HepG2 (cell line): ENCODE results near the gene GMPPA. TPM values are rescaled to one million over a fixed set of nuclear protein-coding genes. Genes with fewer than 3 reads are reported as not detected.

ENCODE experiments used
- ATAC-seq: fragments of 200-7000 bp; cut with Tn5 transposase; 3 replicates; pipeline ENCODE4 v1.9.1; 2020; ENCODE audit warnings: mild to moderate bottlenecking, moderate library complexity
- BruUV-seq: library from RNA; stranded (reverse); fragments of 400-500 nt; replicated peaks from 2 replicates; lab custom pipeline; 2021; lab: Mats Ljungman, UMichigan
- CTCF ChIA-PET: fragments of 300-600 bp; formaldehyde crosslinking; extraction: SDS; loops from one replicate; lab custom pipeline; 2021; ENCODE audit warnings: low total read pairs, inconsistent platforms, low intra/inter-chr PET ratio; lab: Yijun Ruan, JAX
- POLR2A ChIA-PET: fragments of 350-600 bp; sonication (Branson Sonifier 250); formaldehyde crosslinking; loops from one replicate; lab custom pipeline; 2020; ENCODE audit warnings: antibody characterized with exemption, inconsistent platforms; lab: Yijun Ruan, JAX
- DNase-seq: peaks from one replicate; pipeline ENCODE4 v3.0.0-alpha.2; 2015; ENCODE audit warnings: low spot score
- FAIRE-seq: peaks from 3 replicates; lab custom pipeline; 2011; peaks lifted over from hg19 to GRCh38; lab: Jason Lieb, UNC
- H2AFZ ChIP-seq: one replicate; pipeline ENCODE4 v1.6.1; 2011; ENCODE audit warnings: low read length, inconsistent platforms
- H3K27ac ChIP-seq: fragments of 300-600 bp; 3 replicates; pipeline ENCODE4 v1.8.0; 2011; ENCODE audit warnings: mixed run types, mild to moderate bottlenecking, mixed read lengths, low read length, inconsistent platforms; ENCODE audit not compliant: insufficient read depth; ENCODE audit errors: extremely low read length
- H3K27me3 ChIP-seq, 2 experiments: fragments of 200-600 bp in 1 of 2; 2 replicates in 1 of 2; 3 replicates in 1 of 2; pipeline versions ENCODE4 v1.6.0 to v1.8.0; 2011; ENCODE audit warnings: low read length in 2 of 2, mild to moderate bottlenecking in 2 of 2, moderate library complexity in 2 of 2, inconsistent platforms in 1 of 2; ENCODE audit not compliant: insufficient read depth in 2 of 2, control insufficient read depth in 1 of 2
- H3K36me3 ChIP-seq, 2 experiments: fragments of 200-600 bp in 1 of 2; replicated peaks in 1 of 2; 2 replicates in 1 of 2; 3 replicates in 1 of 2; pipeline versions ENCODE4 v1.5.1 to v1.8.0; 2011; ENCODE audit warnings: low read length in 2 of 2, inconsistent platforms in 1 of 2; ENCODE audit not compliant: insufficient read depth in 2 of 2, control insufficient read depth in 1 of 2
- H3K4me1 ChIP-seq: 2 replicates; pipeline ENCODE4 v1.5.1; 2012; ENCODE audit warnings: low read length, inconsistent platforms; ENCODE audit not compliant: insufficient read depth
- H3K4me2 ChIP-seq: 2 replicates; pipeline ENCODE4 v1.6.0; 2011; ENCODE audit warnings: low read depth, low read length, inconsistent platforms
- H3K4me3 ChIP-seq, 3 experiments: fragments of 200-600 bp in 1 of 3; sonication (generic), shearing (Covaris generic) in 1 of 3; replicated peaks in 1 of 3; 2 replicates each; pipeline ENCODE4 v1.5.1; 2011 to 2016; ENCODE audit warnings: low read length in 3 of 3, inconsistent platforms in 2 of 3, low read depth in 2 of 3, mild to moderate bottlenecking in 2 of 3, control low read depth in 1 of 3, mixed read lengths in 1 of 3; ENCODE audit not compliant: insufficient read depth in 1 of 3
- H3K79me2 ChIP-seq: one replicate; pipeline ENCODE4 v1.6.1; 2011; ENCODE audit warnings: low read length, inconsistent platforms; ENCODE audit not compliant: insufficient read depth
- H3K9ac ChIP-seq: 2 replicates; pipeline ENCODE4 v1.6.0; 2011; ENCODE audit warnings: mild to moderate bottlenecking, low read depth, low read length, inconsistent platforms; ENCODE audit not compliant: insufficient read depth
- H3K9me3 ChIP-seq: 2 replicates; pipeline ENCODE4 v1.5.1; 2012; ENCODE audit warnings: mild to moderate bottlenecking, low read length
- H4K20me1 ChIP-seq: 2 replicates; pipeline ENCODE4 v1.6.0; 2011; ENCODE audit warnings: inconsistent platforms, mild to moderate bottlenecking, low read length, moderate library complexity; ENCODE audit not compliant: insufficient read depth
- AGO2 ChIP-seq: fragments of 200-400 bp; formaldehyde crosslinking; optimal IDR thresholded peaks from 2 replicates; pipeline ENCODE3; 2017; ENCODE audit warnings: mild to moderate bottlenecking, low read depth, low read length, moderate library complexity
- HNRNPUL1 ChIP-seq: fragments of 200-400 bp; formaldehyde crosslinking; IDR thresholded peaks from 2 replicates; pipeline ENCODE4 v1.6.1; 2017; ENCODE audit warnings: low read depth, mild to moderate bottlenecking, low read length, moderate library complexity
- HOXD1 ChIP-seq: sonication (generic); formaldehyde crosslinking; IDR thresholded peaks from 2 replicates; pipeline ENCODE4 v1.5.0; 2020; ENCODE audit warnings: missing genetic modification reagents
- NR3C1 ChIP-seq: sonication (generic); formaldehyde crosslinking; IDR thresholded peaks from 2 replicates; pipeline ENCODE4 v1.4.0; 2020; ENCODE audit warnings: missing genetic modification reagents
- POGK ChIP-seq: sonication (generic); formaldehyde crosslinking; conservative IDR thresholded peaks from 2 replicates; pipeline ENCODE4 v1.8.0; 2022; ENCODE audit warnings: mild to moderate bottlenecking, moderate library complexity, missing genetic modification reagents
- RAD21 ChIP-seq: fragments of 450-650 bp; formaldehyde crosslinking; IDR thresholded peaks from 2 replicates; pipeline ENCODE4 v1.5.0; 2020; ENCODE audit warnings: mild to moderate bottlenecking
- RELA ChIP-seq: sonication (generic); formaldehyde crosslinking; IDR thresholded peaks from 2 replicates; pipeline ENCODE4 v1.4.0; 2020; ENCODE audit warnings: missing genetic modification reagents
- TARDBP ChIP-seq: sonication (generic); formaldehyde crosslinking; IDR thresholded peaks from 2 replicates; pipeline ENCODE4 v1.8.0; 2022; ENCODE audit warnings: mild to moderate bottlenecking, missing genetic modification reagents
- ZBTB38 ChIP-seq: sonication (generic); formaldehyde crosslinking; IDR thresholded peaks from 2 replicates; pipeline ENCODE4 v1.5.1; 2020; ENCODE audit warnings: mild to moderate bottlenecking, missing genetic modification reagents
- ZNF17 ChIP-seq: sonication (generic); formaldehyde crosslinking; IDR thresholded peaks from 2 replicates; pipeline ENCODE4 v1.5.0; 2020; ENCODE audit warnings: mild to moderate bottlenecking, missing genetic modification reagents
- ZNF564 ChIP-seq: sonication (generic); formaldehyde crosslinking; IDR thresholded peaks from 2 replicates; pipeline ENCODE4 v1.8.1; 2023; ENCODE audit warnings: mild to moderate bottlenecking, missing genetic modification reagents
- ZNF768 ChIP-seq: sonication (generic); formaldehyde crosslinking; IDR thresholded peaks from 2 replicates; pipeline ENCODE4 v1.4.0; 2020; ENCODE audit warnings: missing genetic modification reagents
- whole genome bisulfite sequencing: methylation state at CpG from one replicate; pipeline ENCODE4 v1.1.6; 2017; ENCODE audit warnings: low lambda C conversion rate; 5-methylcytosine and 5-hydroxymethylcytosine counted together
- in situ Hi-C: cut with HindIII; loops from 2 replicates; pipeline ENCODE4 v1.10.0; 2017; ENCODE audit warnings: low pct_unique_long_range_greater_than_20kb; ENCODE audit not compliant: extremely low pct_ligation_motif_present
- intact Hi-C: fragments of 100-400 bp; cut with micrococcal nuclease; formaldehyde crosslinking; loops from one replicate; pipeline ENCODE4 v1.10.0; 2022; ENCODE audit not compliant: unreplicated experiment
- polyA plus RNA-seq, 8 experiments: library from polyadenylated mRNA; depleted of rRNA in 3 of 8; stranded (reverse) in 7 of 8; unstranded in 1 of 8; fragments of >200 nt; fragmentation: Illumina TruSeq in 4 of 8; extraction: Trizol in 4 of 8; gene quantifications; 2 replicates each; pipeline versions ENCODE4 v1.2.1 to v1.2.3, GENCODE V29; 2011 to 2016; ENCODE audit warnings: low read depth in 4 of 8, missing spikeins in 1 of 8, mixed read lengths in 1 of 8; ENCODE audit not compliant: insufficient read depth in 1 of 8
- total RNA-seq, 5 experiments: library from RNA; depleted of rRNA; stranded (reverse); fragments of >200 nt; fragmentation: Illumina TruSeq; extraction: Trizol; gene quantifications; 2 replicates each; pipeline ENCODE4 v1.2.3, GENCODE V29; 2016; ENCODE audit warnings: low read depth in 1 of 5
- TF ChIP-seq, protein P1 (sequence below): IDR thresholded peaks from 2 replicates; pipeline ENCODE4 v1.6.1; 2016; ENCODE audit warnings: missing genetic modification reagents, missing compliant biosample characterization

GMPPA gene
- total and polyA plus RNA-seq, 2 of the 13 experiments (the other 11 are each of a cell fraction or from before 2014, with no cell fraction given), result 81.1 to 106 TPM

DNA sequence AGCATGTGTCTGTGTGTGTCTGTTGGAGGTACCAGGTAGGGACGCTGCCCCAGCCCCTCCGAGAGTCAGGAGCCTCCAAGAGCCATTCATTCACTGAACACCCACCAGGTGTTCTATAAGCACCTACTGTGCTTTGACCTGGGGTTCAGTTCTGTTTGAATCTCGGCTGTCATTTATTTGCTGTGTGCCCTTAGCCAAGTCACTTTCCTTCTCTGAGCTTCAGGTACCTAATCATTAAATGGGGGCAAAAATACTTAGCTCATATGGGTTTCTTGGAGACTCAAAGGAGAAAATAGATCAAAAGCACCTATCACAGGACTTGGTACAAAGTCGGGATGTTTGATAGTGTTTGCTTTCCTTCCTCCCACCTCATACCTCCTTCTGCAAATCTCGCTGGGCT lies 28.8 kb downstream of the GMPPA start:
- no peak overlapping the region for H3K9ac ChIP-seq
- WGBS, result 1% methylated on average over 5 of the region's 5 CpGs
- H3K79me2 ChIP-seq, result no peaks in the 10 kb centered on the region
- ChIA-PET POLR2A (interaction anchor here (0.6 to 1.5 kb wide), 3 partner anchors 27 to 140 kb away, joined by 3 to 5 read pairs (median 5); partner anchors contain the start of gene DNPEP), CTCF (interaction anchor here (1.1 to 5.4 kb wide), 2 partner anchors 31 to 51 kb away, joined by 3 to 53 read pairs; a partner anchor contains a TSS)
- TF ChIP-seq HOXD1 (CRISPR knock-in tag) (no peak), ZNF768 (CRISPR knock-in tag) (peak; percentile 47; the same call in 1 of the 2 replicates)
- H3K9me3 ChIP-seq, result no peaks in the 10 kb centered on the region
- no peak overlapping the region for H2AFZ ChIP-seq
- ATAC-seq (no peak), DNase-seq (no peak), FAIRE-seq (no peak)
- no TSS peak for BruUV-seq
- no peaks in the 10 kb centered on the region for H4K20me1 ChIP-seq
- intact Hi-C loops (no loop called here), in situ Hi-C loops (loop anchor here (10.0 kb wide), 1 partner anchor 53 kb away; no protein-coding TSS in a partner anchor)
- no peak overlapping the region for H3K27ac ChIP-seq
- peaks cover 19% of the 10 kb centered on the region for H3K4me1 ChIP-seq
- H3K27me3 ChIP-seq, result peaks cover 29 to 94% of the 10 kb centered on the region in 2 experiments
- H3K4me3 ChIP-seq, result no peak overlapping the region
- H3K4me2 ChIP-seq, result no peak overlapping the region
- H3K36me3 ChIP-seq, result no peaks in the 10 kb centered on the region

GRCh38 chr2:219530048-219530963 lies 31.6 kb downstream of the GMPPA start:
- 13% methylated on average over 14 of the region's 21 CpGs for WGBS
- in situ Hi-C loops (loop anchor here (5.0 kb wide), 2 partner anchors 38 to 128 kb away; no protein-coding TSS in a partner anchor), intact Hi-C loops (loop anchor here (1.0 to 10.0 kb wide), 6 partner anchors 35 to 236 kb away; no protein-coding TSS in a partner anchor)
- peak; percentile 56 for FAIRE-seq
- Histone ChIP-seq H2AFZ (no peak overlapping the region), H3K27me3 (peaks cover 28 to 92% of the 10 kb centered on the region in 2 experiments; a peak in 4 of 5 replicates), H3K4me1 (peaks cover 11% of the 10 kb centered on the region), H3K9me3 (no peaks in the 10 kb centered on the region), H3K9ac (no peak overlapping the region), H3K27ac (no peak overlapping the region), H3K79me2 (no peaks in the 10 kb centered on the region), H3K36me3 (no peaks in the 10 kb centered on the region), H3K4me3 (no peak overlapping the region), H3K4me2 (no peak overlapping the region), H4K20me1 (no peaks in the 10 kb centered on the region)
- ChIA-PET POLR2A (interaction anchor here (0.7 to 1.8 kb wide), 8 partner anchors 8 to 127 kb away, joined by 3 to 21 read pairs (median 4); partner anchors contain the start of genes GMPPA and OBSL1), CTCF (interaction anchor here (0.6 to 5.4 kb wide), 10 partner anchors 9 to 127 kb away, joined by 3 to 53 read pairs (median 10); a partner anchor contains a TSS)
- no TSS peak for BruUV-seq
- DNase-seq, result peak; percentile 77
- ATAC-seq, result peak; percentile 89
- TF ChIP-seq POGK (CRISPR knock-in tag), result no peak
- TF ChIP-seq TARDBP (CRISPR knock-in tag), result peak; percentile 80; the same call in 1 of the 2 replicates
- TF ChIP-seq ZNF17, result no peak
- TF ChIP-seq RAD21, result peak; percentile 100
- TF ChIP-seq NR3C1, result no peak
- no peak for TF ChIP-seq HNRNPUL1
- TF ChIP-seq, protein P1, sequence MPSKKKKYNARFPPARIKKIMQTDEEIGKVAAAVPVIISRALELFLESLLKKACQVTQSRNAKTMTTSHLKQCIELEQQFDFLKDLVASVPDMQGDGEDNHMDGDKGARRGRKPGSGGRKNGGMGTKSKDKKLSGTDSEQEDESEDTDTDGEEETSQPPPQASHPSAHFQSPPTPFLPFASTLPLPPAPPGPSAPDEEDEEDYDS (CRISPR knock-in tag), result 0 out of 2 replicates have a peak, but pooled peaks have one; percentile 36
- peak; percentile 46; the same call in 1 of the 2 replicates for TF ChIP-seq ZBTB38 (CRISPR knock-in tag)
- TF ChIP-seq ZNF564 (CRISPR knock-in tag), result no peak
- peak; percentile 63; the same call in 1 of the 2 replicates for TF ChIP-seq RELA
- no peak for TF ChIP-seq AGO2
